ENCODE results near the gene ZNF536.

ZNF536 gene

DNA sequence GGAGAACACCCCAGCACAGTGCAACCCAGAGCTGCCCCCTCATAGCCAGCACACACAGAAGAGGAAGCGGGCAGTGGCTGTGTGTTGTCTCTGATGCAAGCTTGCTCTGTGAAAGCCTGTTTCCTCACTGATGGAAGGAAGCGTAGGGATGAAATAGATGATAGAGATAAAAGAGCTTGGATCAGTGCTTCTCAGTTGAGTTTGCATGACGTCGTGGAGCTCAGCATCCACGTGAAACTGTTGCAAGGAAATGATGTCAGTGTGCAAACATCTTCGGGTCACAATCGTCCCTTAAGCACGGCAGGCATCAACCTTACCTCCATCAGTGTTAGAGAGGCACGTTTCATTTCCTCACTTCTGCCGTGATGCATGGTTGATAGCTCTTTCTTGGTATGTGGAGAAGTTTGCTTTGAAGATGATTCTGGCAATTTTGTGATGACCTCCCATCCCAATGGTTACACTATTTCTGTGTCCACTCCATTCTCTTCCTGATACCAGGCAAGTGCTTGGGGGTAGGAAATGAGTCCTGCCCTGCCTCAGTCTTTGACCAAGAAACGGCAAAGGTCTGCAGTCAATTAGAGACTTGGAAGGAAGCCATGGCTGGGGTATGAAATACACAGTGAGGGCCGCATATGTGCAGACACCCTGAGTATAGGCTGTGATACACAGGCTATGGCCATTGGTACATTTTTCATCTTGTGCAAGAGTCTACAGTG, 183.0 kb downstream of the ZNF536 start:
- no peak overlapping the region for H3K4me3 ChIP-seq (ENCODE audit: low read depth, low read length)
- no peak overlapping the region for H3K9ac ChIP-seq (ENCODE audit: low read depth, low read length)
- H3K36me3 ChIP-seq (ENCODE audit: control insufficient read depth, insufficient read depth, low read length) = no peaks in the 10 kb centered on the region
- no peaks in the 10 kb centered on the region for H3K27me3 ChIP-seq (ENCODE audit: control insufficient read depth, insufficient read depth, low read length)
- H3K27ac ChIP-seq (ENCODE audit: low read depth, low read length) = no peak overlapping the region
- H3K4me1 ChIP-seq (ENCODE audit: control insufficient read depth, insufficient read depth, low read length) = peaks cover 44% of the 10 kb centered on the region
- H3K9me3 ChIP-seq (ENCODE audit: control insufficient read depth, insufficient read depth, low read length) = no peaks in the 10 kb centered on the region

DNA sequence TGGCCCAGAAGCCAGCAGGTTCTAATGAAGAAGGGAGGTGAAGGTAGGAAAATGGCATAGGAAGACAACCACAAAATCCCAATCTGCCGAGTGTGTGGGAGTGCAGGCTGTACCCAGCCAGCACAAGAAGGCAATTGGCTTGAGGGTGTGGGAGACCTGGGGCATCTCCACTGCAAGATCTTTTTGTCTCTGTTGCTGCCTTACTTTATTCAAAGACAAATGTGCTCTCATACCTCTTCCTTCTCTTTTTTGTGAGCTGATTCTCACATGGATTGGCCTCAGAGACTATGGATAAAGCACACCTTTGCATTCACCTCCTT, 183.6 kb downstream of the ZNF536 start:
- H3K27ac ChIP-seq (ENCODE audit: low read depth, low read length) = peak overlapping the region; percentile 26
- H3K4me1 ChIP-seq (ENCODE audit: control insufficient read depth, insufficient read depth, low read length) = peaks cover 44% of the 10 kb centered on the region
- H3K9me3 ChIP-seq (ENCODE audit: control insufficient read depth, insufficient read depth, low read length) = no peaks in the 10 kb centered on the region
- H3K4me3 ChIP-seq (ENCODE audit: low read depth, low read length) = no peak overlapping the region
- no peaks in the 10 kb centered on the region for H3K27me3 ChIP-seq (ENCODE audit: control insufficient read depth, insufficient read depth, low read length)
- H3K9ac ChIP-seq (ENCODE audit: low read depth, low read length) = no peak overlapping the region
- no peaks in the 10 kb centered on the region for H3K36me3 ChIP-seq (ENCODE audit: control insufficient read depth, insufficient read depth, low read length)

DNA sequence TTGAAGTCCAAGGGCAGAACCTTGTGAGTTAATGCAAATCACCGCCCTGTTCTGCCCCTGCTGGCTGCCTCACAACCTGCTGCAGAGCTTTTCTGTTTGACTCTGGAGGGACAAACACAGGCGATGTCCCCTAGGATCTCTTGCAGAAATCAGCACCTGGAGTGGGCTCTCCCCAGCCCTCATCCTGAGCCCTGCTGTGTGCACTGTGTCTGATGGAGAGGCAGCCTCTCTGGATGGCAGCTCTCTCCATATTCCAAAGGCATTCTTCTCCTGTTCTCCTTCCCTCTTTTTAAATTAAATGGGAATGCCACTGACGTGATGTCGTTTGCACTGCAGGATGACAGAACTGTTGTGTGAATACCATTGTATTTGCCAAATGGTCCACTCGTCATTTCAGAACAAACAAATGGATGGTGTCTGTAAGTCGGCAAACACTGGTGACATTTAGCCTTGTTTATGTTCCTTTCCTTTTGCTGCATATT, 184.1 kb downstream of the ZNF536 start:
- no peaks in the 10 kb centered on the region for H3K27me3 ChIP-seq (ENCODE audit: control insufficient read depth, insufficient read depth, low read length)
- no peak overlapping the region for H3K9ac ChIP-seq (ENCODE audit: low read depth, low read length)
- no peak overlapping the region for H3K4me3 ChIP-seq (ENCODE audit: low read depth, low read length)
- peak overlapping the region; percentile 26 for H3K27ac ChIP-seq (ENCODE audit: low read depth, low read length)
- peaks cover 41% of the 10 kb centered on the region for H3K4me1 ChIP-seq (ENCODE audit: control insufficient read depth, insufficient read depth, low read length)
- H3K9me3 ChIP-seq (ENCODE audit: control insufficient read depth, insufficient read depth, low read length) = no peaks in the 10 kb centered on the region
- H3K36me3 ChIP-seq (ENCODE audit: control insufficient read depth, insufficient read depth, low read length) = no peaks in the 10 kb centered on the region

DNA sequence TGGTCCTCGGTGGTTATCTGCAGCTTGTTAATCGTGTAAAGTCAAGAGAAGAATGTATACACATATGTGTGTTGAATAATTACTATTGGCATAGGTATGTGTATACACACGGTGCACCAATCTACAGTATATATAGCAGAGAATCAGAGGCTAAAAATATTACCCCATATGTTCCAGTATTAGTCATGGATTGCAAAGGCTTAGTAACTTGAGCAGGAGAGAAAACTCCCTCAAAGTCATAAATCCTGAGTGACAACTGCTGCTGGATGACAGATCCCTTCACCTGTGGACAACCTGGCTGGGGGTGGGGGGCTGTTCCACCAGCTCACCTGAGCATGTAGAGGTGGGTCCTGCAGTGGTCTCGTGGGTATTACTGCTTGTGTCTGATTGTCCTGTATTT, 185.0 kb downstream of the ZNF536 start:
- Histone ChIP-seq H3K27ac (ENCODE audit: low read depth, low read length) (no peak overlapping the region), H3K4me1 (ENCODE audit: control insufficient read depth, insufficient read depth, low read length) (peaks cover 38% of the 10 kb centered on the region), H3K9me3 (ENCODE audit: control insufficient read depth, insufficient read depth, low read length) (no peaks in the 10 kb centered on the region), H3K36me3 (ENCODE audit: control insufficient read depth, insufficient read depth, low read length) (no peaks in the 10 kb centered on the region), H3K9ac (ENCODE audit: low read depth, low read length) (no peak overlapping the region), H3K4me3 (ENCODE audit: low read depth, low read length) (no peak overlapping the region), H3K27me3 (ENCODE audit: control insufficient read depth, insufficient read depth, low read length) (no peaks in the 10 kb centered on the region)

DNA sequence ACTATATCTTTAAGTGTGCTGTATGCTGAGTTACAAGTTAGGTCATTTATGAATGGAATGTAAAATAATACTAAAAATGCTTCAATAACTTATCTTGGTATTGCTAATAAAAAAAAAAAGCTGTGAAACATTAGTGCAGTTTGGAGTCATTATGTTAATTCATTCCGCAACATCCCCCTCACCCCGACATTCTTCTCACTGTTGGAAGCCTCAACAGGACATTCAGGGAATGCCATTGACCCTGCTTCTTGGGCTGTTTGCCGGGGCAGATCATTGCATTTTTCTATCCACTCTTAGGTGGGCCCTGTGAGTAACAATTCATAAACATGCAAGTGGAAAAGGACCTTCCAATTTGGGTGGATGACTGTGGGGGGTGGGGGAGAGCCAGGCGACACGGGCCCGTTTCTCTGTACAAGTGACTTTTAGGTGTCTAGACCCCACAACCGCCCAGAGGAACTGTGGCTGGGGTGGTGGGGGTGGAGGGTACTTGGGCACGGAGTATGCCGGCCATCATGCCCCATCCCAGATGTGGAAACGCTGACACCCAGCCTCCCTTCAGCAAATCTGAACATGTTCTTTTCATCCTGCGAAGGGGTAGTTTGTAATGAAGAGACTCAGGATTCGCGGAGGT, 185.9 kb downstream of the ZNF536 start:
- H3K9ac ChIP-seq (ENCODE audit: low read depth, low read length) = no peak overlapping the region
- peak overlapping the region; percentile 68 for H3K27ac ChIP-seq (ENCODE audit: low read depth, low read length)
- H3K9me3 ChIP-seq (ENCODE audit: control insufficient read depth, insufficient read depth, low read length) = no peaks in the 10 kb centered on the region
- H3K36me3 ChIP-seq (ENCODE audit: control insufficient read depth, insufficient read depth, low read length) = no peaks in the 10 kb centered on the region
- no peaks in the 10 kb centered on the region for H3K27me3 ChIP-seq (ENCODE audit: control insufficient read depth, insufficient read depth, low read length)
- H3K4me1 ChIP-seq (ENCODE audit: control insufficient read depth, insufficient read depth, low read length) = peaks cover 38% of the 10 kb centered on the region
- peak overlapping the region; percentile 8; the same call in 1 of the 2 replicates for H3K4me3 ChIP-seq (ENCODE audit: low read depth, low read length)

DNA sequence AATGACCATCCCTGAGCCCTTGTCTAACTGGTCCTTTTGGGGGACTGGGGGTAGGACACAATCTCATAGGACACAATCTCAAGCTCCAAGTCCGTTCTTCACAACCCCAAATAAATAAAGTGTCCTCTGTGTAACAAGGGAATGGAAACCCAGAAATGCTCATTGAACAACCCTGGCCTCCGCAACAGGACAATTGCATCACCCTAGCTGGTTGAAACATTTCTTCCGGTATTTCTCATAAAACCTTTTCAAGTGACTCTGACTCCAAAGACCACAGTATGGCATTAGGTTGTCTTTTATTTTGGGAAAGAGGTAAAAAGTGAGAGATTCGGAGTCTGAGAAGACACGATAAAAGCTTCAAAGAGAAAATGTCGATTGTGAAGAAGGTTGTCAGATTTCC, 186.6 kb downstream of the ZNF536 start:
- H3K9me3 ChIP-seq (ENCODE audit: control insufficient read depth, insufficient read depth, low read length) = no peaks in the 10 kb centered on the region
- no peak overlapping the region for H3K4me3 ChIP-seq (ENCODE audit: low read depth, low read length)
- no peaks in the 10 kb centered on the region for H3K36me3 ChIP-seq (ENCODE audit: control insufficient read depth, insufficient read depth, low read length)
- H3K27ac ChIP-seq (ENCODE audit: low read depth, low read length) = peak overlapping the region; percentile 68
- H3K9ac ChIP-seq (ENCODE audit: low read depth, low read length) = no peak overlapping the region
- no peaks in the 10 kb centered on the region for H3K27me3 ChIP-seq (ENCODE audit: control insufficient read depth, insufficient read depth, low read length)
- H3K4me1 ChIP-seq (ENCODE audit: control insufficient read depth, insufficient read depth, low read length) = peaks cover 38% of the 10 kb centered on the region

GRCh38 chr19:30559446-30559845, 187.3 kb downstream of the ZNF536 start:
- Histone ChIP-seq H3K4me3 (ENCODE audit: low read depth, low read length) (no peak overlapping the region), H3K36me3 (ENCODE audit: control insufficient read depth, insufficient read depth, low read length) (no peaks in the 10 kb centered on the region), H3K4me1 (ENCODE audit: control insufficient read depth, insufficient read depth, low read length) (peaks cover 38% of the 10 kb centered on the region), H3K27me3 (ENCODE audit: control insufficient read depth, insufficient read depth, low read length) (no peaks in the 10 kb centered on the region), H3K9ac (ENCODE audit: low read depth, low read length) (no peak overlapping the region), H3K27ac (ENCODE audit: low read depth, low read length) (no peak overlapping the region), H3K9me3 (ENCODE audit: control insufficient read depth, insufficient read depth, low read length) (no peaks in the 10 kb centered on the region)

- Histone ChIP-seq H3K27me3 (ENCODE audit: control insufficient read depth, insufficient read depth, low read length) (no peaks in the 10 kb centered on the region), H3K27ac (ENCODE audit: low read depth, low read length) (no peak overlapping the region), H3K4me3 (ENCODE audit: low read depth, low read length) (no peak overlapping the region), H3K36me3 (ENCODE audit: control insufficient read depth, insufficient read depth, low read length) (no peaks in the 10 kb centered on the region), H3K9ac (ENCODE audit: low read depth, low read length) (no peak overlapping the region), H3K9me3 (ENCODE audit: control insufficient read depth, insufficient read depth, low read length) (no peaks in the 10 kb centered on the region), H3K4me1 (ENCODE audit: control insufficient read depth, insufficient read depth, low read length) (peaks cover 37% of the 10 kb centered on the region)
These were observed 190.8 kb downstream of the ZNF536 start for GRCh38 chr19:30562981-30563380.

- no peak overlapping the region for H3K9ac ChIP-seq (ENCODE audit: low read depth, low read length)
These were observed 191.5 kb downstream of the ZNF536 start for GRCh38 chr19:30563691-30564090.

DNA sequence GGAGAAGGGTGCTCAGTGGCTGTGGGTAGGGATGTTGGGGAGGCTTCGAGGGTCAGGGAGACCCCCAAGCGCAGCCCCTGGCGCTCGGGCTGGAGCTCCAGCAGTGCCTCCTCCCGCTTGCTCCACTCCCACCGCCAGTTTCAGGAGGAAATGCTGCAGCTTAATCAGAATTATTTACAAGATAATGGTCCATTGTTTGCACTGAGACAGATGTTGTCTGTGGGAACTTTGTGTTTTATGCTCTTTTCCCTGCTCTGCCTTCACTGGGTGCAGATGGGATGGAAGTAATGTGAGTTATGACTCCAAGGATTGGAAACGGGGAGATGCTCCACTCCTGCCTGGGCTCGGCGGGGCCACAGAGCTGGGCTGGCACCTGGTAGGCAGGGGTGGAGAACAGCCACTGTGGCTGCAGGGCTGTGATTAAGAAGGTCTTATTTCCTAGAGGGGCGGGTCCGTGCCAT, 192.4 kb downstream of the ZNF536 start:
- Histone ChIP-seq H3K4me3 (ENCODE audit: low read depth, low read length) (no peak overlapping the region), H3K36me3 (ENCODE audit: control insufficient read depth, insufficient read depth, low read length) (no peaks in the 10 kb centered on the region), H3K27me3 (ENCODE audit: control insufficient read depth, insufficient read depth, low read length) (no peaks in the 10 kb centered on the region), H3K27ac (ENCODE audit: low read depth, low read length) (no peak overlapping the region), H3K9ac (ENCODE audit: low read depth, low read length) (no peak overlapping the region), H3K9me3 (ENCODE audit: control insufficient read depth, insufficient read depth, low read length) (no peaks in the 10 kb centered on the region), H3K4me1 (ENCODE audit: control insufficient read depth, insufficient read depth, low read length) (peaks cover 24% of the 10 kb centered on the region)

More at GRCh38 chr19:30563691-30564090, 191.5 kb downstream of the ZNF536 start:
- H3K27ac ChIP-seq (ENCODE audit: low read depth, low read length) = no peak overlapping the region
- peaks cover 30% of the 10 kb centered on the region for H3K4me1 ChIP-seq (ENCODE audit: control insufficient read depth, insufficient read depth, low read length)
- H3K36me3 ChIP-seq (ENCODE audit: control insufficient read depth, insufficient read depth, low read length) = no peaks in the 10 kb centered on the region
- H3K4me3 ChIP-seq (ENCODE audit: low read depth, low read length) = no peak overlapping the region
- H3K27me3 ChIP-seq (ENCODE audit: control insufficient read depth, insufficient read depth, low read length) = no peaks in the 10 kb centered on the region
- no peaks in the 10 kb centered on the region for H3K9me3 ChIP-seq (ENCODE audit: control insufficient read depth, insufficient read depth, low read length)

- Histone ChIP-seq H3K4me3 (ENCODE audit: low read depth, low read length) (no peak overlapping the region), H3K9ac (ENCODE audit: low read depth, low read length) (no peak overlapping the region), H3K27me3 (ENCODE audit: control insufficient read depth, insufficient read depth, low read length) (no peaks in the 10 kb centered on the region), H3K27ac (ENCODE audit: low read depth, low read length) (no peak overlapping the region), H3K4me1 (ENCODE audit: control insufficient read depth, insufficient read depth, low read length) (peaks cover 20% of the 10 kb centered on the region), H3K36me3 (ENCODE audit: control insufficient read depth, insufficient read depth, low read length) (no peaks in the 10 kb centered on the region), H3K9me3 (ENCODE audit: control insufficient read depth, insufficient read depth, low read length) (no peaks in the 10 kb centered on the region)
These were observed 193.5 kb downstream of the ZNF536 start for GRCh38 chr19:30565636-30566035.

All from HUES48 (cell line).